ENCODE results near the gene PAGE3. TPM values are rescaled to one million over a fixed set of nuclear protein-coding genes. Genes with fewer than 3 reads are reported as not detected.

PAGE3 gene
- polyA plus RNA-seq (2011; rRNA removed) = not detected in 2 replicates
- polyA minus RNA-seq (2011; rRNA and poly(A)+ RNA removed) = not detected in 2 replicates

GRCh38 chrX:55264816-55265215, at the start of gene PAGE3:
Gene PAGE3 (minus strand): TSS chrX:55264916. CDS start chrX:55263903, 1,013 bp downstream.
- no peak for DNase-seq (ENCODE audit: low read depth)
- CTCF ChIA-PET = no interaction called here
- Histone ChIP-seq H3K27me3 (ENCODE audit: control insufficient read depth, insufficient read depth, low read length) (no peaks in the 10 kb centered on the region), H3K4me3 (ENCODE audit: low read depth, low read length) (no peak within 1 kb of the TSS), H3K36me3 (ENCODE audit: control insufficient read depth, insufficient read depth, low read length) (no peaks in the 10 kb centered on the region)
- POLR2A ChIA-PET = no interaction called here
- TF ChIP-seq CTCF (IDR thresholded peaks at IDR 0.05; ENCODE audit: insufficient read depth, low read depth, low read length) = no peak

GRCh38 chrX:55312655-55313054, 47.9 kb upstream of the PAGE3 start:
- POLR2A ChIA-PET = no interaction called here

GRCh38 chrX:55290963-55291362, 26.2 kb upstream of the PAGE3 start:
- ChIA-PET CTCF (no interaction called here), POLR2A (no interaction called here)
- Histone ChIP-seq H3K36me3 (ENCODE audit: control insufficient read depth, insufficient read depth, low read length) (no peaks in the 10 kb centered on the region), H3K27me3 (ENCODE audit: control insufficient read depth, insufficient read depth, low read length) (no peaks in the 10 kb centered on the region), H3K4me3 (ENCODE audit: low read depth, low read length) (no peak overlapping the region)
- DNase-seq (ENCODE audit: low read depth) = no peak
- no peak for TF ChIP-seq CTCF (IDR thresholded peaks at IDR 0.05; ENCODE audit: insufficient read depth, low read depth, low read length)

More at GRCh38 chrX:55312655-55313054, 47.9 kb upstream of the PAGE3 start:
- Histone ChIP-seq H3K27me3 (ENCODE audit: control insufficient read depth, insufficient read depth, low read length) (no peaks in the 10 kb centered on the region), H3K4me3 (ENCODE audit: low read depth, low read length) (no peak overlapping the region), H3K36me3 (ENCODE audit: control insufficient read depth, insufficient read depth, low read length) (no peaks in the 10 kb centered on the region)
- TF ChIP-seq CTCF (IDR thresholded peaks at IDR 0.05; ENCODE audit: insufficient read depth, low read depth, low read length) = no peak
- CTCF ChIA-PET = interaction anchor here (0.6 kb wide), 1 partner anchor 177 kb away, joined by 3 read pairs; no protein-coding TSS in a partner anchor
- no peak for DNase-seq (ENCODE audit: low read depth)

GRCh38 chrX:55279832-55280231, 15.1 kb upstream of the PAGE3 start:
- CTCF ChIA-PET = interaction anchor here (1.2 kb wide), 1 partner anchor 12 kb away, joined by 3 read pairs; no protein-coding TSS in a partner anchor
- no peak for TF ChIP-seq CTCF (IDR thresholded peaks at IDR 0.05; ENCODE audit: insufficient read depth, low read depth, low read length)
- POLR2A ChIA-PET = no interaction called here

GRCh38 chrX:55260806-55261205, 3.9 kb downstream of the PAGE3 start:
- CTCF ChIA-PET = no interaction called here
- no peak for DNase-seq (ENCODE audit: low read depth)
- no peaks in the 10 kb centered on the region for H3K27me3 ChIP-seq (ENCODE audit: control insufficient read depth, insufficient read depth, low read length)
- no peaks in the 10 kb centered on the region for H3K36me3 ChIP-seq (ENCODE audit: control insufficient read depth, insufficient read depth, low read length)
- POLR2A ChIA-PET = no interaction called here
- TF ChIP-seq CTCF (IDR thresholded peaks at IDR 0.05; ENCODE audit: insufficient read depth, low read depth, low read length) = no peak
- H3K4me3 ChIP-seq (ENCODE audit: low read depth, low read length) = no peak overlapping the region

More at GRCh38 chrX:55279832-55280231, 15.1 kb upstream of the PAGE3 start:
- DNase-seq (ENCODE audit: low read depth) = no peak
- Histone ChIP-seq H3K36me3 (ENCODE audit: control insufficient read depth, insufficient read depth, low read length) (no peaks in the 10 kb centered on the region), H3K27me3 (ENCODE audit: control insufficient read depth, insufficient read depth, low read length) (no peaks in the 10 kb centered on the region), H3K4me3 (ENCODE audit: low read depth, low read length) (no peak overlapping the region)
